ENCODE data around the gene MOB3A. TPM values are rescaled to one million over a fixed set of nuclear protein-coding genes. Genes with fewer than 3 reads are reported as not detected.

The MOB3A gene
- polyA plus RNA-seq, 3 donors = 10.1 to 35.7 (median 28.6) TPM

DNA sequence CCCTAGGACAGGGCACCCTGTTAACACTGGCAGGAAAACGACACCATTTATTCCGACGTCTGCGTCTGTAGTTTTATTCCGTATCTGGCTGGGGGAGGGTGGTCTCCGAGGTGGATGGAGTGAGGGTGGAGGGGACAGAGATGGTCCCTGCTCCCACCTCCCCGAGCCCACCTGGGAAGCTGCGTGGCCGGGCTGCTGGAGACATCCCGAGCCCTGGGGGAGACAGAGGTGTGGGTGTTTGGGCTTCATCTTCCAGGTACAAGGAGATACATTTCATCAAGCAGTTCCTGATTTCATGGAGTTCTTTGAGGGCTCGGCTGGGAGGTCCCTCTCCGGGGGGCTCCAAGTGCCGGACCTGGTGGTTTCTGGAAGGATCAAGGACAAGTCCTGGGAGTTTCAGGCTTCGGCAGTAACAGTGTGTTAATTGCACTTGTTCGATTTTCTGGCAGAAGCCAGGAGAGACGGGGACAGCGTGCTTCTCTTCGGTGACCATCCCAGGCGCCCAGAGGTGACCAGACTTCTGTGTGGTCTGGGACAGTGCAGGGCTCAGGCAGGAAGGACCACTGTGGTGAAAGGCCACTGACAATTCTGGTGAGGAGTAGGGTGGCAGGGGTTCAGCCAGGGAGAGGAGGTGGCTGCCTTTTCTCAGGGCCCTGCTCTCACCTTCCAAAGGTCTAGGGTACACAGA is 25.0 kb downstream of the MOB3A start:
- 87 to 90% (median 88%) methylated on average over 19 of the region's 19 CpGs for WGBS, 3 donors
- no peak overlapping the region for H3K27ac ChIP-seq (ENCODE audit: low read depth, low read length)

DNA sequence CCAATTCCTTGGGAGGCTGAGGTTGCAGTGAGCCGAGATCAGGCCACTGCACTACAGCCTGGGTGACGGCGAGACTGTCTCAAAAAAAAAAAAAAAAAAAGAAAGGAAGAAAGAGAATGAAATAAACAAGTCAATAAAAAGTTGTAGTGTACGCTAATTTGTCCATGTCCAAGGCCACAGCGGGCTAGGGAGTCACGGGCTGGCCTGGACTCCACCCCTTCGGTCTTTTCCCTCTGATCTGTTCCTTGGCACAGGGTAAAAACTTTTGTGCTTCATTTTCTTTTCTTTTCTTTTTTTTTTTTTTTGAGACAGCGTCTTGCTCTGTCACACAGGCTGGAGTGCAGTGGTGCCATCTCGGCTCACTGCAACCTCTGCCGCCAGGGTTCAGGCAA is 25.7 kb downstream of the MOB3A start:
- H3K27ac ChIP-seq (ENCODE audit: low read depth, low read length) = no peak overlapping the region
- WGBS, 3 donors = 67 to 80% (median 69%) methylated on average over 10 of the region's 10 CpGs

DNA sequence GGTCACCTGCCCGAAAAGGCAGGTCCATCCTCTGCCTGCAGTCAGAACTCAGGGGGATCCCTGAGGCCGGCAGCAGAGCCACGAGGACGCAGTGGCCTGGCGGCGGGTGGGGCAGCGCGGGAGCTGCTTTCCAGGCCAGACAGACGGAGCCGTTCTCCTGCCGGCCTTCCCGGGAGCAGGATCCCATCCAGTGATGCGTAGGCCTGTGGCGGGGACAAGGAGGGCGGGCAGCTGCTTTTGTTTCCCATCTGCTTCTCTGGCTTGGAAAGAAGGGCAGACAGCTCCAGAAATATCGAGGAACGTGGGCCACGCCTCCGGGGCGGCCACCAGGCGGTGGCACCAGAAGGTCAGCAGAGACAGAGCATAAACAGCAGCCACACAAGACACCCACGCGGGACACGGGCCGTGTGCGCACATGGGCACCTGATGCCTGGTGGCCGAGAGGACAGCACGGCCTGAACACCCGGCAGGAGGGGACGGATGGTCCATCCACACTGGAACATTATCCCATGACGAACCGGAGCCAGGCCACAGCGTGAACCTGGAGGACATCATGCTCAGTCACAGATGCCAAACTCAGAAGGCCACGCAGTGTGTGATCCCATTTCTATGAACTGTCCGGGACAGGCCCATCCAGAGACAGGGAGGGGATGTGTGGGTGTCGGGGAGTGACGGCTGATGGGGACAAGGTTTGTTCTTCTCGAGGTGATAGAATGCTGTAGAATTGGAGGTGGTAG is 31.2 kb downstream of the MOB3A start:
- WGBS, 3 donors = 67 to 78% (median 75%) methylated on average over 32 to 38 of the region's 38 CpGs
- H3K27ac ChIP-seq (ENCODE audit: low read depth, low read length) = peak overlapping the region; percentile 20

DNA sequence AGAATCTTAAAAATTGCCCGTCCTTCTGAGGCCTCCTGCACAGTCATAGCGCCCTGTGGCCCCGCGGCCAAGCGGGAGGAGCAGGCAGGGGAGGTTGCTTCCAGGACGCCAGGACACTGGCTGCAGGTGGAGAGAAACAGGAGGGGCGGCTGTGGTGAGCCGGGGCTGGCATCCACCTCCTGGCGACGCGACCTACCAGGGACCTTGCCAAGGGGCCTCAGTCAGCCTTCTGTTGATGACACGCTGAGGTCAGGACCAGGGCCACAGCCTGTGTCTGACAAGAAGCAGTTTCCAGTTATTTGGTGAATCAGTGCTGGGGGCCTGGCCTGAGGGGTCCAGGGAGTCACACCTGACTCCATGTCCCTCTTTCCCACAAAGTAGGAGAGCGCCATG is 31.7 kb downstream of the MOB3A start:
- H3K27ac ChIP-seq (ENCODE audit: low read depth, low read length) = peak overlapping the region; percentile 20
- 70 to 86% (median 85%) methylated on average over 13 of the region's 13 CpGs for WGBS, 3 donors

DNA sequence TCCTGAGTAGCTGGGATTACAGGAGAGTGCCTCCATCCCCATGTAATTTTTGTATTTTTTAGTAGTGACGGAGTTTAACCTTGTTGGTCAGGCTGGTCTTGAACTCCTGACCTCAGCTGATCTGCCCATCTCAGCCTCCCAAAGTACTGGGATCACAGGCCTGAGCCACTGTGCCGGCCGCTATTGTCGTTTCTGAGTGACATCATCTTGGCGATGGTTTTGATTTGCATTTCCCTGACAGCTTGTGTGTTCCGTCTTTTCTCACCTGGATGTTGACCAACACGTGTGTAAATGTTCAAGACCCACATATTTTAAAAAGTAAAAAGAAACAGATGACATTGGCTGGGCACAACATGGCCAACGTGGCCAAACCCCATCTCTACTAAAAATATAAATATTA is 32.3 kb downstream of the MOB3A start:
- no peak overlapping the region for H3K27ac ChIP-seq (ENCODE audit: low read depth, low read length)
- WGBS, 3 donors = 84 to 88% (median 87%) methylated on average over 8 of the region's 8 CpGs

DNA sequence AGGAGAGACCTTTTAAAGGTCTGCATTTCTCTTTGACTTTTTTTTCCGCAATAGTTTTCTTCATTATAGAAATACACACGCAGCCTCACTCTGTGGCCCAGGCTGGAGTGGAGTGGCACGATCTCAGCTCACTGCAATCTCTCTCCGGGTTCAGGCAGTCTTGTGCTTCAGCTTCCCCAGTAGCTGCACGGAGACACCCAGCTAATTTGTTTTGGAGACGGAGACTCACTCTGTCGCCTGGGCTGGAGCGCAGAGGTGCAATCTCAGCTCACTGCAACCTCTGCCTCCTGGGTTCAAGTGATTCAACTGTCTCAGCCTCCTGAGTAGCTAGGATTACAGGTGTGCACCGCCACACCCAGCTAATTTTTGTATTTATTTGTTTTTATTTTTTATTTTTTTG is 33.4 kb downstream of the MOB3A start:
- no peak overlapping the region for H3K27ac ChIP-seq (ENCODE audit: low read depth, low read length)
- WGBS, 3 donors = 85 to 90% (median 87%) methylated on average over 9 of the region's 9 CpGs

DNA sequence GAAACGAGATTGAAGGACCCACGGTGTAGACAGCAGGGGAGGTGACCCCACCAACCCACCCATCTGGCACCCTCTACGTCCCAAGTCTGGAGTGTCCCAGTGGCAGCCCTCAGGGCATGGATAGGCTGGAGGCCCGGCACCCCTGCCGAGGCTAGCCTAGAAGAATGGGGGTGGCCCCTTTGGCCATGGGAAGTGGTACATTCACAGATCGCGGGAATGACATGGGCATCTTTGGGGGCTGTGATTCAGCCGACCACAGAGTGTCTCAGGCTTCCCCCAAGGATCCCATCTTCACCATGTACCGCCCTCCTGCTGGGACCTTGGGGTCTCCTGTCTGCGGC is 33.8 kb downstream of the MOB3A start:
- no peak overlapping the region for H3K27ac ChIP-seq (ENCODE audit: low read depth, low read length)
- WGBS, 3 donors = 55 to 64% (median 56%) methylated on average over 10 of the region's 10 CpGs

DNA sequence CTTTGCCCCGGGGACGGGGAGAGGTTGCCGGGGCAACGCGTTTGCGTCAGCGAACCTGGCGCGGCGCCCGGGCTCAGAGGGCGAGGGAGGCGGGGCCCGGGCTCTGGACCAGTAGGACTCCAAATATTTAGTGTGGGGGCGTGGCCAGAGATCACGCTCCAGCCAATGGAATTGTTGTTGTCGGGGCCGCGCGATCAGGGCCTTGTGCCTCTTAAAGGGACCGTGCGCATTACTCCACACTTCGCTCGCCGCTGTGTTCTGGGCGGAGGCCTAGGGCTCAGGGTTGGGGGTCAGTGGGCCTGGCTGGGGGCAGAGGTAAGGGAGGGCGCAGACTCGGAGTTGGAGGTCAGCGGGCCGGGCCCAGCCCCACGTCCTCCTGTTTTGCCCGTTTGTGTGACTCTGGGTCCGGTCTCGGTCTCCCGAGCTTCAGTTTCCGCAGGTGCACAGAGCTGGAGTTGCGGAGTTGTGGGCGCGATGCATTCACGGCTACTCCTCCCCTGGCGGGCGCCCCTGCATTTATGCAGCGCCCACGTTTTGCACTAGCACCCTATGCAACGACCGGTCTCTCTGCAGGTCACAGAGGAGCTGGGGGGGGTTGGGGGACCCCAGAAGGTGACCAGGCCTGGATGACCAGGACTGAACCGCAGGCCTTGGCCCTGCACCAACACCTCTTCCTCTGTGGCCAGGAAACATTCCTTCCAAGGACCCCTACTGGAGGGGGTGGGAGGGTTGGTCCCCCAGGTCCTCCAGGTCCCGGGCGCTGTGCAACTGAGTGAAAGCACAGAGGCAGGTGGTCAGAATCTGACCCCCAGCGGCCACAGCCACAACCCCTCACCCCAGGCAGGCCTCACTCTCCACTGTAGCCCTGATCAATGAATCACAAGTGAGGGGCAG is 34.4 kb downstream of the MOB3A start:
- WGBS, 3 donors = 1 to 2% (median 2%) methylated on average over 49 to 50 of the region's 50 CpGs
- peak overlapping the region; percentile 75 for H3K27ac ChIP-seq (ENCODE audit: low read depth, low read length)

DNA sequence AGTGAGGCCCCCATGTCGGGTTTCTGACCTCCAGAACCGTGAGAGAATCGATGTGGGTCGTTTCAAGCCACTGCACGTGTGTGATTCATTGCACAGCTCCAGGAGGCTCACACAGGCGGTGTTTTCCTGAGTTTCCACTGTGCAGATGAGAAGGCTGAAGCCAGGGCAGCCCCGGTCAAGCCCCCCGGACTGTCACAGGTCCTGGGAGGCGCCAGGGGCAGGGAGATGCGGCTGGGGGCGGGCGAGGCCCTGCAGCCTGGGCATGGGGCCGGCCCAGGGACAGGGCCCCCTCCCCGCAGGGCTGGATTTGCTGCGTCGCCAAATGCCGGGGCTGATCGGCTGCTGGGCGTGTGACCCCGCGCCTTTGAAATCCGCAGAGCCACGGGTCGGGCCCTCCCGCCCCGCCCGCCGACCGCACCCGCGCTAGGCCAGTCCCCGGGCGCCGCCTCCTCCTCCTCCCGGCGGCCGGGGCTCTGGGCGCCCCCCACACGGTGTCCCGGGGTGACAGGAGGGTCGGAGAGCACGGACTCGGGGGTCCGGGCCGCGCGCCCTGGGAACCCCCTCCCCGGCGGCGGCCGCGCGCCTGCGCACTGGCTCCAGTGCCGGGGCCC is 35.1 kb downstream of the MOB3A start:
- H3K27ac ChIP-seq (ENCODE audit: low read depth, low read length) = peak overlapping the region; percentile 75
- 0 to 1% (median 1%) methylated on average over 41 to 52 of the region's 55 CpGs for WGBS, 3 donors

DNA sequence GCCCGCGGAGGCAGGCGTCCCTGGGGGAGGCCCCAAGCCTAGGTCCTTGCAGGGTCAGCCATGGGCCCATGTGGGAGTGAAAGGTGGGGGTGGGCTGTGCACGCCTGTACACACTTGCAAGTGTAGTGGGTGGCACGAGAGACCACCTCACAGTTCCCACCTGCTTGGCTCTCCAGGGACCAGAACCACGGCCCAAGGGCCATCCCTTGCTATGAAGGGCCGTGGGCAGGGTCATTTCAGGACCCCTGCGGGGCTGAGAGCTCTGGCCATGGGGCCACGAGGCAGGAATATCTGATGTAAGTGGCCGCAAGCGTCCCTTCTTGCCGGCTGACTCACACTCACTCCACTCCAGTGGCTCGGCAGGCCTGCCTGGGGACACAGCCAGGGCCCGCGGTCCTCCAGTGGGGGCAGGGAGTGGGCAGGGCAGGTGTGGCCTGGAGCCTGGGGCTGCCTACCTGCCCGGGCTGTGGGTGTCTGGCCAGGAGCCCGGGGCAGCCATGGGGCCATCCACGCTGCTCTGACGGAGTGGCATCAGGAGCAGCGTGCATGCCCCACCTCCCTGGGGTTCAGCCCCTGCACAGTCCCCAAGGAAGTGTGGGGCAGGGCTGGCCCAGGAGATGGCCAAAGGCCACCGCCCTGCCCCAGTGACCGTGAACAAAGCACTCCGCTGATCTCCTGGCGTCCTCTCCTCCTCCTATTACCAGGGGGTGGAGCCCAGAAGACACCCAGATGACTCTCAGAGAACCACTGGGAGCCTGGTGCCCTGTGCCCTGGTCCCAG is 36.5 kb downstream of the MOB3A start:
- H3K27ac ChIP-seq (ENCODE audit: low read depth, low read length) = no peak overlapping the region
- WGBS, 3 donors = 24 to 56% (median 37%) methylated on average over 22 to 24 of the region's 24 CpGs

DNA sequence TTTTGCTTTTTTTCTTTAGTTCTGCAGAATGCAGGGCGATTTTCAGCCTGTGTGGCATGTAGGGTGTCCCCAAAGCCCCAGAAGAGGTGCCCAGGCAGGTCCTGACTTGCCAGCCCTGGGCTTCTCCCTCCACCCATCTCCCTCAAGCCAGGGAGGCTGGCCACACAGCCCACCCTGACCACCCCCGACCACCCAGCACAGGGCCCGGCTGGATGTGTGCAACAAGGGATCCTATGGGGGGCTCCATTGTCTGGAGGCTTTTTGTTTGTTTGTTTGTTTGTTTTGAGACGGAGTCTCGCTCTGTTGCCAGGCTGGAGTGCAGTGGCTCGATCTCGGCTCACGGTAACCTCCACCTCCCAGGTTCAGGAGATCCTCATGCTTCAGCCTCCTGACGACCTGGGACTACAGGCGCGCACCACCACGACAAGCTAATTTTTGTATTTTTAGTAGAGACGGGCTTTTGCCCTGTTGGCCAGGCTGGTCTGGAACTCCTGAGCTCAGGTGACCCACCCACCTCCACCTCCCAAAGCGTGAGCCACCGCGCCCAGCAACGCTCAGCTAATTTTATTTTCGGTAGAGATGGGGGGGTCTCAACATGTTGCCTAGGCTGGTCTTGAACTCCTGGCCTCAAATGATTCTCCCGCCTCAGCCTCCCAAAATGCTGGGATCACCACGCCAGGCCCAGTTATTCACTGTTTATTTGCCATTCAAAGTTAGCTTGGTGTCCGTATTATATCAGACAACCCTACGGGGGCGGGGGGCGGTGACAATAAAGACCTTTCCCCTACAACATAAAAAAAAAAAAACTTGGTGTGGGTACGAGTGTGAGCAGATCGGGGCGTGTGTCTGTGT is 37.3 kb downstream of the MOB3A start:
- H3K27ac ChIP-seq (ENCODE audit: low read depth, low read length) = peak overlapping the region; percentile 55
- WGBS, 3 donors = 83 to 90% (median 88%) methylated on average over 27 of the region's 27 CpGs

DNA sequence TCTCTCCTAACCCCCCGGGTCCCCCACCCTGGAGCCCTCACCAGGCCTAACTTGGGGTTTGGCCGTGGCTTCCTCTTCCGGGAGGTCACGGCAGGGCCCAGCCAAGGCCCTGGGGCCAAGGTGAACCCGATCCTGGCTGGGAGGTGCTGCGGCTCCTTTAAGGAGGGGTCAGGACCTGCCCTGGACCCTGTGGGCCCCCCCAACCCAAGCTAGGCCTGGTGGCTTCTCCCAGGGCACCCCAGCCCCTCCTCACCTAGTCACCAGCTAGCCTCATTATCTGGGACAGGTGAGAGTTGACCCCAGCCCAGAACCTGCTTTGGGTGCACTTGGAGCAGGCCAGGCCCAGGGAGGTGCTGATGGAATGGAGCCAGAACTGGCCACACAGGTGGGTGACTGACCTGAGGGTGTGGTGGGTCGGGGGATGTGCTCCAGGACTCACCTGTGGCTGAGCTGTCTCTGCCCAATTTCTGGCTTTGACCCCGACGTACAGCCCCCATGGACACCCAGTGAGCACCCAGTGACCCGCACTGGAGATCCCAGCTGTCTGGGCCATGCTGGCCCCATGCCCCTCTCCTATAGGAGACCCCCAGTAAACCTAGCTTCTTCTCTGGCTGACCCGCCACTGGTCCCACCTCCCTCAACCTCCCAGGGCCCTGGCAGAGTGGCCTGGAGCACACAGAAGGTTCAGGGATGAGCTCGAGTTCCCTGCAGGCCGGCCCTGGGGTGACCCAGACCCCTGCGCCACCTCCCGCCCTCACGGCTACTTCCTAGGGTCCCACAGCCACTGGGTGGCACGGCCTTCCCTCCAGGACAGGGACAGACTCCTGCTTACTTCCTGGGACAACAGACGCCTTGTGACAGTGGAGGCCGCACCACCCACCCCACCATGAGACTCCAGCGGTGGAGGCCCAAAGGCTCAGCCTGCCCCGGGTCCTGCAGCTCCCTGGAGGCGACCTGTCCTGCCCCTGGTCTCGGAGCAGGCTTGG is 38.3 kb downstream of the MOB3A start:
- WGBS, 3 donors = 82 to 87% (median 84%) methylated on average over 20 to 23 of the region's 23 CpGs
- peak overlapping the region; percentile 55 for H3K27ac ChIP-seq (ENCODE audit: low read depth, low read length)

DNA sequence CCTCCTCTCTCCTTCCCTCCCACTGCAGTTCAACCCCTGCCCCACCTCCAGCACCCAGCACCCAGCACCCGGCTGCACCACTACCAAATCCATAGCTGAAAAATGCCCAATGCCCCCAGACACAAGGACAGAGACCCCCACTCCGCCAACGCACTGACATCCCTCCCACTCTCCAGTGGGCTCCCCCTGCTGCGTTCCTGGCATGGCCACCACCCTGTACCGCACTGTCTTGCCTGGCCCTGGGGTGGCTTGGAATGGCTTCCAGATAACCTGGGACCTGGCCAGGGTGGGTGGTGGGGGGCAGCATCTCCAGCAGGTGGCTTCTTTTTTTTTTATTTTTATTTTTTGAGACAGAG is 39.3 kb downstream of the MOB3A start:
- no peak overlapping the region for H3K27ac ChIP-seq (ENCODE audit: low read depth, low read length)
- WGBS, 3 donors = 33 to 58% (median 37%) methylated on average over 5 of the region's 5 CpGs

DNA sequence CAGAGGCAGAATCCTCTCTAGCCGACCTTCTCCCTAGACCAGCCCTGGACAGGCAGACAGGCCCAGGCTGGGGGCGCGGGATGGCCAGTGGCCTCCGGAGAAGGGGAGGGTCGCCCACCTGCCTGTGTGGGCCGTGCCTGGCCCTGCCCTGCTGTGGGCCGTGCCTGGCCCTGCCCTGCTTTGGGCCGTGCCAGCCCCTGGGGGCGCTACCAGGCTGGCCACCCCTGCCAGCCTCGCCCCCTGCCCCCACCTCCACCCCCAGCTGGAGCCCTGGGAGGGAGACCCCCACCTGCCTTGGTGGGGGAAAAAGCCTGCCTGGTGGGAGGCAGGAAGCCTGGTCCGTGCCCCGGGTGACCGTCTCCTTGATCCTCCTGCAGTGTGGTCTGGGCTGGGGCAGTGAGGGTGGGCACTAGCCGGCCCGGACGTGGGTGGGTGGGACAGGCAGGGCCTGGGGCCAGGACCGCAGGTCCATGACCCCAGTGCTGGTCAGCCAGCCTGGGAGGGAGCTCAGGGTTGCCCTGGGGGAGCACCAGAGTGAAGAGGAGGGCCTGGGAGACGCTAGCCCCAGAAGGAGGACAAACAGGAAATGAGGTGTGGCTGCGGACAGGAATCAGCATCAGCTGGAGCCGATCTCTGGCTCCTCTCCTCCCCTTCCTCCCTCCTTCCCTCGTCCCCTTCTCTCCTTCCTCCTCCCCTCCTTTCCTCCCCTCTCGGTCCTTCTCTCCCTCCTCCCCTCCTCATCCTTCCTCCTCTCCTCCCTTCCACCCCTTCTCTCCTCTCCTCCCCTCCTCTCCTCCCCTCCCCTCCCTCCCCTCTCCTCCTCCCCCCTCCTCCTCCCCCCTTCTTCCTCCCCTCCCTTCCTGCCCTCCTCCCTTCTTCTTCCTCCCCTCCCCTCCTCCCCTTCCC is 39.9 kb downstream of the MOB3A start:
- H3K27ac ChIP-seq (ENCODE audit: low read depth, low read length) = peak overlapping the region; percentile 93
- 15 to 47% (median 19%) methylated on average over 19 to 22 of the region's 22 CpGs for WGBS, 3 donors

DNA sequence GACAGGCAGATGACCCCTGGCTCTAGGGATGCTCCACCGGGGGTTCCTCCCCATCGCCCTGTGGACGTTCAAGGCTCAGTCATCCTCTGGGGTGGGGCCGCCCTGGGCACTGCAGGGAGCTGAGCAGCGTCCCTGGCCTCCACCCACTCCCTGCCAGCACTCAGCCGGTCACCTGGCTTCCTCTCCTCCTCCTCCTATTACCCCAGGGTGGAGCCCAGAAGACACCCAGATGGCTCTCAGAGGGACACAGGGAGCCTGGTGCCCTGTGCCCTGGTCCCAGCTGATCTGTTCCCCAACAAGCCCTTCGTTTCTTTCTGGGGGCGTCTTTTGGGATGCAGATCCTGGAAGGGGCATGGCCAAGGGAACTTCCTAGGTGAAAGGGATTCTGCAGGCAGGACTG is 41.4 kb downstream of the MOB3A start:
- 64 to 78% (median 68%) methylated on average over 8 of the region's 8 CpGs for WGBS, 3 donors
- H3K27ac ChIP-seq (ENCODE audit: low read depth, low read length) = no peak overlapping the region

All from adipose tissue (tissue), 3 donors.